Sigmoid colon (tissue), 7 donors: ENCODE data around the gene HDLBP. TPM values are rescaled to one million over a fixed set of nuclear protein-coding genes. Genes with fewer than 3 reads are reported as not detected.

ENCODE experiments used
- DNase-seq: peaks from one replicate; pipeline ENCODE4 v3.0.0-alpha.2; 2019
- H3K27ac ChIP-seq, 4 donors: fragments of 200-600 bp; sonication (generic); one replicate each; pipeline ENCODE4 v1.5.1; 2016 to 2019; ENCODE audit warnings: mild to moderate bottlenecking in 1 of 4
- H3K27me3 ChIP-seq, 3 donors: fragments of 200-600 bp; sonication (generic); one replicate each; pipeline ENCODE4 v1.5.1; 2019; ENCODE audit warnings: mild to moderate bottlenecking in 1 of 3
- H3K36me3 ChIP-seq, 4 donors: fragments of 200-600 bp; sonication (generic); one replicate each; pipeline ENCODE4 v1.5.1; 2016 to 2019
- H3K4me1 ChIP-seq, 4 donors: fragments of 200-600 bp; sonication (generic); one replicate each; pipeline ENCODE4 v1.5.1; 2017 to 2019
- H3K4me3 ChIP-seq, 4 donors: fragments of 200-600 bp; sonication (generic); one replicate each; pipeline ENCODE4 v1.5.1; 2017 to 2019; ENCODE audit warnings: mild to moderate bottlenecking in 2 of 4, moderate library complexity in 1 of 4
- H3K9me3 ChIP-seq, 4 donors: fragments of 200-600 bp in 3 of 4; sonication (generic) in 3 of 4; one replicate each; pipeline versions ENCODE4 v1.5.1 to v1.6.1; 2013 to 2019
- EP300 ChIP-seq, 4 donors: sonication (generic); formaldehyde crosslinking; IDR thresholded peaks; one replicate each; pipeline ENCODE4 v1.6.1; 2017; ENCODE audit warnings: antibody characterized with exemption in 4 of 4
- POLR2A ChIP-seq, 2 donors: fragments of 450-650 bp; IDR thresholded peaks; one replicate each; pipeline ENCODE4 v1.6.1; 2016; ENCODE audit warnings: antibody characterized with exemption in 2 of 2, mild to moderate bottlenecking in 2 of 2, moderate library complexity in 2 of 2
- POLR2AphosphoS5 ChIP-seq, 4 donors: sonication (generic); formaldehyde crosslinking; IDR thresholded peaks; one replicate each; pipeline ENCODE4 v1.6.1; 2017; ENCODE audit warnings: antibody characterized with exemption in 4 of 4
- WGBS, 2 donors: extraction: QIAGEN DNeasy Blood & Tissue Kit; methylation state at CpG; one replicate each; pipeline ENCODE4 v1.1.7; 2013; 5-methylcytosine and 5-hydroxymethylcytosine counted together
- intact Hi-C: fragments of 100-400 bp; cut with DNase I; formaldehyde crosslinking; loops from one replicate; pipeline ENCODE4 v1.15.1; 2023
- polyA plus RNA-seq, 3 donors: library from polyadenylated mRNA; stranded (reverse); fragments of 200-250 nt; gene quantifications; one replicate each; pipeline ENCODE4 v1.2.3, GENCODE V29; 2013
- total RNA-seq, 4 donors: library from RNA; depleted of rRNA; stranded (reverse); fragments of >200 nt; gene quantifications; one replicate each; pipeline ENCODE4 v1.1.0, GENCODE V29; 2016
- TF ChIP-seq, protein P1 (sequence below), 4 experiments: fragments of 450-650 bp in 3 of 4; fragments of 200-600 bp in 1 of 4; IDR thresholded peaks; one replicate each; pipeline ENCODE4 v1.5.1; 2016 to 2019; ENCODE audit warnings: antibody characterized with exemption in 4 of 4, mild to moderate bottlenecking in 3 of 4, moderate library complexity in 2 of 4
- donor health status: healthy with polysubstance abuse.
- donor health status: Bipolar disorder and iron deficiency.
- donor health status: healthy.

The HDLBP gene
- total and polyA plus RNA-seq, 7 donors, result 115 to 281 (median 201) TPM

DNA sequence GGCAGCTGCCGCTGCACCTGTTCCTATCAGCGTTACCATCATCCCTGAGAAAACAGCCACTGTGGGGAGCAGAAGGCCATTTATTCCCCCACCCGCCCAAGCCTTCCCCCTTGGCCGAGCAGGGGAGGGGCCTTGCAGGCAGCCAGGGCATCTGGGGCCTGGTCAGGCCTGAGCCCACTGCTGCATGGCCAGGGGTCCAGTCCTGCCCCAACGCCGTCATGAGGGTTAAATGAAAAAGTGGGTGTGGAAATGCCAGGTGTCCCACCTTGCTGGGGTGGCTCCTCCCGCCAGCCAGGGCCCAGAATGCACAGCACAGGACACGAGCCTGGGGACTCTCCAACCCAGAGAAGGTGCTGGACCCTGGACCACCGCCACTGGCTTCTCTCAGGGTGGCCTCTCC is 112.8 kb downstream of the HDLBP start:
- DNase-seq, result no peak
- Histone ChIP-seq H3K9me3 (no peaks in the 10 kb centered on the region), H3K27ac (no peak overlapping the region), H3K4me1 (no peaks in the 10 kb centered on the region), H3K4me3 (no peak overlapping the region), H3K27me3 (no peaks in the 10 kb centered on the region), H3K36me3 (no peaks in the 10 kb centered on the region)
- TF ChIP-seq POLR2A (IDR thresholded peaks at IDR 0.05) (no peak), POLR2AphosphoS5 (IDR thresholded peaks at IDR 0.05) (no peak), EP300 (IDR thresholded peaks at IDR 0.05) (no peak)
- TF ChIP-seq, protein P1, sequence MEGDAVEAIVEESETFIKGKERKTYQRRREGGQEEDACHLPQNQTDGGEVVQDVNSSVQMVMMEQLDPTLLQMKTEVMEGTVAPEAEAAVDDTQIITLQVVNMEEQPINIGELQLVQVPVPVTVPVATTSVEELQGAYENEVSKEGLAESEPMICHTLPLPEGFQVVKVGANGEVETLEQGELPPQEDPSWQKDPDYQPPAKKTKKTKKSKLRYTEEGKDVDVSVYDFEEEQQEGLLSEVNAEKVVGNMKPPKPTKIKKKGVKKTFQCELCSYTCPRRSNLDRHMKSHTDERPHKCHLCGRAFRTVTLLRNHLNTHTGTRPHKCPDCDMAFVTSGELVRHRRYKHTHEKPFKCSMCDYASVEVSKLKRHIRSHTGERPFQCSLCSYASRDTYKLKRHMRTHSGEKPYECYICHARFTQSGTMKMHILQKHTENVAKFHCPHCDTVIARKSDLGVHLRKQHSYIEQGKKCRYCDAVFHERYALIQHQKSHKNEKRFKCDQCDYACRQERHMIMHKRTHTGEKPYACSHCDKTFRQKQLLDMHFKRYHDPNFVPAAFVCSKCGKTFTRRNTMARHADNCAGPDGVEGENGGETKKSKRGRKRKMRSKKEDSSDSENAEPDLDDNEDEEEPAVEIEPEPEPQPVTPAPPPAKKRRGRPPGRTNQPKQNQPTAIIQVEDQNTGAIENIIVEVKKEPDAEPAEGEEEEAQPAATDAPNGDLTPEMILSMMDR (IDR thresholded peaks at IDR 0.05), result no peak
- WGBS, 2 donors, result 81 to 90% methylated on average over 9 of the region's 9 CpGs
- intact Hi-C loops, result no loop called here

DNA sequence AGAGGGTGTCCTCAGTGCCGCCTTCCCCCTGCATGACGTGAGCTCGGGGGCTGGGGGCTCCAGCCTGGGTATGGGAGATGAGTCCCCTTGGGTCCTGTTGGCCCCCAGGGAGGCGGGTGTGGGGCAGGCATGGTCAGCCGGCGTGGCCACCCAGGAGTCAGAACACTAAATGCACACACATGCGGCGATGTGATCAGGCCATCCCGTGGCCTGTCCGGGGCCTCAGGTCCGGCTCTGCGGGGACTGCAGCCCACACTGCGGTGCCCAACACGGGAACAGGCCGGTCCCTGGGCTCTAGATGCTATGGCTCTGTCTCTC is 113.2 kb downstream of the HDLBP start:
- no peaks in the 10 kb centered on the region for H3K27me3 ChIP-seq
- H3K27ac ChIP-seq, result no peak overlapping the region
- no peak for DNase-seq
- WGBS, 2 donors, result 89 to 92% methylated on average over 15 of the region's 15 CpGs
- TF ChIP-seq POLR2AphosphoS5 (IDR thresholded peaks at IDR 0.05), result no peak
- TF ChIP-seq EP300 (IDR thresholded peaks at IDR 0.05), result no peak
- TF ChIP-seq, protein P1 (IDR thresholded peaks at IDR 0.05), result no peak
- no peak for TF ChIP-seq POLR2A (IDR thresholded peaks at IDR 0.05)
- no peak overlapping the region for H3K4me3 ChIP-seq
- H3K36me3 ChIP-seq, result no peaks in the 10 kb centered on the region
- intact Hi-C loops, result no loop called here
- H3K4me1 ChIP-seq, result no peaks in the 10 kb centered on the region
- no peaks in the 10 kb centered on the region for H3K9me3 ChIP-seq

DNA sequence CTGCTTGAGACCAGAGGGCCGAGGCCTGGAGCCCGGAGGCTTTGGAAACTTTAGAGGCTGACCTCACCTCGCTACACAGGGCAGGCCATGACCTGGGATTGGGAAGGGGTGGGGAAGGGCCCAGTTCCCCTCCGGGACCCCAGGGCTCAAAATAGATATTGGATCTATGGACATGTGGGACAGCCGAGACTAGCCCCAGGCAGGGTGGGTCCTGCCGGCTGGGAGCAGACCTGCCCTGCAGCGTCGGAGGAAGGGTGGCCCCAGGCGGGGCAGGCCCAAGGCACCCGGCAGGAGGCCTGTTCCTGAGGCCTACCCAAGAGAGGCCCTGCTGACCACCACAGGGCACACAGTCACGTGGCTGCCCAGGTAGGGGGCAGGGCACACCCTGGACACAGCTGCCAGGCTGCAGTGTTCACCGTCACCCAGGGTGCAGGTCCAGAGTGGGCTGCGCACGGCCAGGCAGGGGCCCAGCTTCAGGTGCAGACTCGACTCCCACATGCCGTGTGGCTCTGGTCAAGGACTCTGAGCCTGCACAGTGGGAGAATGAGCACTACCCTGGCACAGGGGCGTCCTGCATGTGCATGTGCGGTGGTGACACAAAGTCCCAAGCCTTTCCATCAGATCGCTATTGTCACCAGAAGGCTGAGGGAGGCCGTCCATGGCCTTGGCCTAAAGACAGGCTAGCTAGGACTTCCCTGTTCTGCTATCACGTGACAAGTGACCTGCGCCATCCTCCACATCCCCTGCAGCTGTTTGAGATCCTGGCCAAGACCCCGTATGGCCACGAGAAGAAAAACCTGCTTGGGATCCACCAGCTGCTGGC is 113.8 kb downstream of the HDLBP start:
- Histone ChIP-seq H3K9me3 (no peaks in the 10 kb centered on the region), H3K36me3 (no peaks in the 10 kb centered on the region), H3K4me1 (no peaks in the 10 kb centered on the region), H3K4me3 (no peak overlapping the region), H3K27me3 (no peaks in the 10 kb centered on the region), H3K27ac (no peak overlapping the region)
- no peak for TF ChIP-seq POLR2A (IDR thresholded peaks at IDR 0.05)
- no peak for TF ChIP-seq EP300 (IDR thresholded peaks at IDR 0.05)
- no peak for TF ChIP-seq POLR2AphosphoS5 (IDR thresholded peaks at IDR 0.05)
- TF ChIP-seq, protein P1 (IDR thresholded peaks at IDR 0.05), result no peak
- intact Hi-C loops, result no loop called here
- DNase-seq, result no peak
- WGBS, 2 donors, result 86 to 90% methylated on average over 24 of the region's 24 CpGs

DNA sequence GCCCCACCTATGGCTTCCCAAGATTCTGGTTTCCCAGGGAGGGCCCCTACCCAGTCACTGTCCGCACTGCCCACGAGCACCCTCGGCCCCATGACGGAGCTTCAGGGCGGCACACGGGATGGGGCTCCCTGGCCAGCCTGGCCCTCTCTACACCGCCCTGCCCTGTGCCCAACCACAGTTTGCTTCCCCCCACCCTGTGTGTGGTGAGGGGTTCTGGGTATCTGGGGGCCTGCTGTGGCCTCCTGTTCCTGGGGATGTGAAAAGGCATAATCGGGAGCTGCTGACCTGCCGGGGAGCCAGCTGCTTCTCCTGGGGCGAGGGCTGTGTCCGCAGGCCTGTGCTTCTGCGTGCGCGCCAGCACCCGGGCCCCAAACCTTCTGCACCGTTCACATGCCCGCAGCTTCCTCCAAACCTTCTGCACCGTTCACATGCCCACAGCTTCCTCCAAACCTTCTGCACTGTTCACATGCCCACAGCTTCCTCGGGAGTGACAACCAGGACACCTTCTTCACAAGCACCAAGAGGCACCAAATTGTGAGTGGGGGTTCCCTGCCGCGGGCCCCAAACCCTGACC is 114.6 kb downstream of the HDLBP start:
- no peaks in the 10 kb centered on the region for H3K27me3 ChIP-seq
- no peaks in the 10 kb centered on the region for H3K4me1 ChIP-seq
- no peak overlapping the region for H3K27ac ChIP-seq
- WGBS, 2 donors, result 60 to 86% methylated on average over 21 of the region's 21 CpGs
- intact Hi-C loops, result no loop called here
- H3K36me3 ChIP-seq, result no peaks in the 10 kb centered on the region
- DNase-seq, result no peak
- no peak overlapping the region for H3K4me3 ChIP-seq
- no peak for TF ChIP-seq POLR2AphosphoS5 (IDR thresholded peaks at IDR 0.05)
- TF ChIP-seq, protein P1 (IDR thresholded peaks at IDR 0.05), result no peak
- TF ChIP-seq POLR2A (IDR thresholded peaks at IDR 0.05), result no peak
- no peak for TF ChIP-seq EP300 (IDR thresholded peaks at IDR 0.05)
- H3K9me3 ChIP-seq, result no peaks in the 10 kb centered on the region
